ENCODE data around the gene CCDC183.
"Not testable (repeated sequence)": the region's sequence is repeated elsewhere in the genome, so short reads cannot be mapped to it uniquely, and the experiment has no call there.

CCDC183 gene

DNA sequence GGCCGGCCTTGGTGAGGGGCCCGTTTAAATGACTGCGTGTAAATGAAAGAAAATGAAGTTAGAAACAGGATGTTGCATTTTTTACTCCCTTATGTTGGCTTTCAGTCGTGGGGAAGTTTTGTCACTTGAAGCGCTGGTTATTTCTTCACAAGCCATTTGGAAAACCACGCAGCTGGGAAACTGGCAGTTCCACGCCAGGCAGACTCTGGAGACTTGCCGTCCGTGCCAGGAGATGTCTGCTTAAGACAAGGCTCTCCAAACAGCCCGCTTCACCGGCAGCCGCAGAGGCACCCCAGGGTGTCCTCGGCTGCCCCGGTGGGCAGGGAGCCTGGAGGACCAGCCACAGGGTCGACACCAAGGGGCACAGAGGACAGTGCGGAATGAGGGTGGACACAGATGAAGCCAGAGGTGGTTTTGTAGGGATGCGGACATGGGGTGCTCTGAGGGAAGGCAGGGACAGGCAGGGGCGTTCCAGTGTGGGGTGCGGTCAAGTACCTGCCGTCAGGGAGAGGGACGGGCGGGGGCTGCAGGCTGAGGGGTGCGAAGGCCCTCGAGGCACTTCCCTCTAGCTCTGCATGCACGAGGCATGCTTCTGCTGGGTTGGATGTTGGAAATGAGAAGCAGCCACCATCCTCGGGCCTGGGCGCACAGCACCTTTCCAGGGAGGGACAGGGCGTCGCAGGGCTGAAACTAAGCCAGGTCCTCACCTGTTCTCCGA lies 35.0 kb downstream of the CCDC183 start:
- peaks cover 26% of the 10 kb centered on the region for H3K36me3 Mint-ChIP-seq (ENCODE audit: insufficient read depth)
- no peaks in the 10 kb centered on the region for H3K27me3 Mint-ChIP-seq
- no peak overlapping the region for H3K4me3 Mint-ChIP-seq
- no peak overlapping the region for H3K27ac Mint-ChIP-seq
- DNase-seq (no peak), ATAC-seq (replicated peaks) (no peak)
- no peaks in the 10 kb centered on the region for H3K4me1 Mint-ChIP-seq (ENCODE audit: low read depth in 2 of 2)
- no peaks in the 10 kb centered on the region for H3K9me3 Mint-ChIP-seq

GRCh38 chr9:136831720-136832104 lies 35.6 kb downstream of the CCDC183 start:
- Mint-ChIP-seq H3K9me3 (no peaks in the 10 kb centered on the region), H3K27me3 (no peaks in the 10 kb centered on the region), H3K36me3 (ENCODE audit: insufficient read depth) (peaks cover 25% of the 10 kb centered on the region), H3K4me1 (ENCODE audit: low read depth in 2 of 2) (no peaks in the 10 kb centered on the region), H3K4me3 (no peak overlapping the region), H3K27ac (no peak overlapping the region)
- no peak for DNase-seq
- ATAC-seq (replicated peaks) = no peak

- no peaks in the 10 kb centered on the region for H3K27me3 Mint-ChIP-seq
- DNase-seq (no peak), ATAC-seq (replicated peaks) (no peak)
- no peak overlapping the region for H3K27ac Mint-ChIP-seq
- H3K36me3 Mint-ChIP-seq (ENCODE audit: insufficient read depth) = peaks cover 24% of the 10 kb centered on the region
- H3K4me1 Mint-ChIP-seq (ENCODE audit: low read depth in 2 of 2) = no peaks in the 10 kb centered on the region
- no peak overlapping the region for H3K4me3 Mint-ChIP-seq
- H3K9me3 Mint-ChIP-seq = no peaks in the 10 kb centered on the region
Observed at GRCh38 chr9:136832581-136832980, 36.4 kb downstream of the CCDC183 start.

DNA sequence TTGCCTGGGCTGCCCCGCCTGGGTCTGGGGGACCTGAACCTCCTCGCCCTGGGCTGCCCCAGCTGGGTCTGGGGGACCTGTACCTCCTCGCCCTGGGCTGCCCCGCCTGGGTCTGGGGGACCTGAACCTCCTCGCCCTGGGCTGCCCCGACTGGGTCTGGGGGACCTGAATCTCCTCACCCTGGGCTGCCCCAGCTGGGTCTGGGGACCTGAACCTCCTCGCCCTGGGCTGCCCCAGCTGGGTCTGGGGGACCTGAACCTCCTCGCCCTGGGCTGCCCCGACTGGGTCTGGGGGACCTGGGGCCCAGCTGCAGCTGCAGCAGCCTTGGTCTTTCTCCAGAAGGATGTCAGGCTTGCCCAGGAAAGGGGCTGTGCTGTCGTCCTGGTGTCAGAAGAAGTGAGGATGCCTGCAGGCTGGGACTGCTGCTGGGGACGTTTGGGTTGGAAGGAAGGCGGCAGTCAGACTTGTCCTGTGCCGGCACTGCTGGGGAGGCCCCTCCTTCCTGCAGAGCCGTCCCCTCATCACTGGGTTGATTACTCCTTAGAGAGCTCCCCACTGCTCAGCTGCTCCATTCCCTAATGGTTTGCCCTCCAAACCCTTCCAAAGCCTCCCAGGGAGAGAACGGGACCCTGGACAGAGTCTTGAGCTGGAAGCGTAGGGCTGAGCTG lies 37.4 kb downstream of the CCDC183 start:
- not testable (repeated sequence) for H3K9me3 Mint-ChIP-seq; DNase-seq; H3K27me3 Mint-ChIP-seq; ATAC-seq (replicated peaks); H3K4me3 Mint-ChIP-seq; H3K27ac Mint-ChIP-seq; H3K4me1 Mint-ChIP-seq (ENCODE audit: low read depth in 2 of 2)
- H3K36me3 Mint-ChIP-seq (ENCODE audit: insufficient read depth) = peaks cover 26% of the 10 kb centered on the region

- Mint-ChIP-seq H3K27me3 (no peaks in the 10 kb centered on the region), H3K27ac (no peak overlapping the region), H3K9me3 (no peaks in the 10 kb centered on the region), H3K36me3 (ENCODE audit: insufficient read depth) (peaks cover 25% of the 10 kb centered on the region), H3K4me3 (no peak overlapping the region), H3K4me1 (ENCODE audit: low read depth in 2 of 2) (peaks cover 3 to 6% of the 10 kb centered on the region in 2 donors)
- ATAC-seq (replicated peaks) (no peak), DNase-seq (no peak)
Observed at GRCh38 chr9:136835162-136835931, 39.2 kb downstream of the CCDC183 start.

- H3K9me3 Mint-ChIP-seq = no peaks in the 10 kb centered on the region
- no peaks in the 10 kb centered on the region for H3K27me3 Mint-ChIP-seq
- H3K36me3 Mint-ChIP-seq (ENCODE audit: insufficient read depth) = peaks cover 23% of the 10 kb centered on the region
- no peak for DNase-seq
- no peak overlapping the region for H3K4me3 Mint-ChIP-seq
- H3K27ac Mint-ChIP-seq = no peak overlapping the region
- ATAC-seq (replicated peaks) = no peak
- peaks cover 6% of the 10 kb centered on the region in 2 donors for H3K4me1 Mint-ChIP-seq (ENCODE audit: low read depth in 2 of 2)
Observed at GRCh38 chr9:136835932-136836904, 40.1 kb downstream of the CCDC183 start.

- ATAC-seq (replicated peaks) = no peak
- peaks cover 9% of the 10 kb centered on the region in 2 donors for H3K4me1 Mint-ChIP-seq (ENCODE audit: low read depth in 2 of 2)
- no peaks in the 10 kb centered on the region for H3K9me3 Mint-ChIP-seq
- H3K27me3 Mint-ChIP-seq = no peaks in the 10 kb centered on the region
- no peak overlapping the region for H3K27ac Mint-ChIP-seq
- peaks cover 23% of the 10 kb centered on the region for H3K36me3 Mint-ChIP-seq (ENCODE audit: insufficient read depth)
- no peak for DNase-seq
- no peak overlapping the region for H3K4me3 Mint-ChIP-seq
Observed at GRCh38 chr9:136837146-136837855, 41.2 kb downstream of the CCDC183 start.

DNA sequence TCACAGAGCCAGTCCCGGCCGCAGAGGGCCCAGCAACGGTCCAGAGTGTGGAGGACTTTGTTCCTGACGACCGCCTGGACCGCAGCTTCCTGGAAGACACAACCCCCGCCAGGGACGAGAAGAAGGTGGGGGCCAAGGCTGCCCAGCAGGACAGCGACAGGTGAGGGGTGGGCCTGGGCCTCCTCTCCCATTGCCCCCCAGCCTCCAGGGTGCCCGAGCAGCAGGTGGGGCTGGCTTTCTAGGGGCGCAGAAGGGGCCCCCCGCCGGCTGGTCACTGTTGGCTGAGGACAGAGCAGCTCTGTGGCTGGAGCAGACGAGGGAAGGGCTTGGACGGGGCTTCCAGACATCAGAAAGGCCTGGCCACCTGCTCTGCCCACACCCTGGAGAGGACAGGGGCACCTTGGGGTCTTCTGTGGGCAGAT lies 41.7 kb downstream of the CCDC183 start:
- not testable (repeated sequence) for H3K27ac Mint-ChIP-seq; H3K9me3 Mint-ChIP-seq; H3K27me3 Mint-ChIP-seq; H3K4me3 Mint-ChIP-seq; DNase-seq; ATAC-seq (replicated peaks)
- Mint-ChIP-seq H3K36me3 (ENCODE audit: insufficient read depth) (peaks cover 26% of the 10 kb centered on the region), H3K4me1 (ENCODE audit: low read depth in 2 of 2) (peaks cover 11 to 12% of the 10 kb centered on the region in 2 donors)

GRCh38 chr9:136838314-136839228 lies 42.4 kb downstream of the CCDC183 start:
- no peak for DNase-seq

DNA sequence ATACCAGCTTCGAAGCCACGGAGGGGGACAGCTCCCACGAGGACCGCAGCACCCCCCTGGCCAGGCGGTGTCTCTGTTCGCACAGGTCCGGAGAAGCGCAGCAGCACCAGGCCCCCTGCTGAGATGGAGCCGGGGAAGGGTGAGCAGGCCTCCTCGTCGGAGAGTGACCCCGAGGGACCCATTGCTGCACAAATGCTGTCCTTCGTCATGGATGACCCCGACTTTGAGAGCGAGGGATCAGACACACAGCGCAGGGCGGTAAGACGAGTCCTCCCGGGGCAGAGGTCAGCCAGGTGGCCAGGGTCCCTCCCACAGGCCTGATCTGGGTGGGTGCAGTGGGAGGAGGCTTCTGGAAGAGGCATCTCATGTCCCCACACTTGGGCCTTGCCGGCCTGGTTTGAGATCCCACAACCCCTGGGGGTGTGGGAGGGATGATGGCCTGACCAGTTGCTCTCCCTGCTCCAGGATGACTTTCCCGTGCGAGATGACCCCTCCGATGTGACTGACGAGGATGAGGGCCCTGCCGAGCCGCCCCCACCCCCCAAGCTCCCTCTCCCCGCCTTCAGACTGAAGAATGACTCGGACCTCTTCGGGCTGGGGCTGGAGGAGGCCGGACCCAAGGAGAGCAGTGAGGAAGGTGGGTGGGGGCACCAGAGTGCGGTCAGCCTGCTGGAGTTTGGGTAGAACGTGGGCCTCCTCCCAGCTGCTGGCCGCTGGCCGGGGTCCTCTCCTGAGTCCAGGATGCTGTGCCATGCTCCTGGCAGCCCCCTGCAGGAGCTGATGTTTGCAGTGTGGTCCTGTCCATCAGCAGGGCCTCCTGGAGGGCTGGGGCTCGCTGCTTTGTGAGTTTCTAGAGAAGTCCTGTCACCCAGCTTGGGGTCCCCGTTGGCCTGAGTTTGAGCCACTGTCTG lies 43.3 kb downstream of the CCDC183 start:
- no peak overlapping the region for H3K4me3 Mint-ChIP-seq
- DNase-seq = no peak
- no peak for ATAC-seq (replicated peaks)
- no peak overlapping the region for H3K27ac Mint-ChIP-seq
- no peaks in the 10 kb centered on the region for H3K27me3 Mint-ChIP-seq
- no peaks in the 10 kb centered on the region for H3K9me3 Mint-ChIP-seq
- H3K4me1 Mint-ChIP-seq (ENCODE audit: low read depth in 2 of 2) = peaks cover 11 to 12% of the 10 kb centered on the region in 2 donors
- H3K36me3 Mint-ChIP-seq (ENCODE audit: insufficient read depth) = peaks cover 35% of the 10 kb centered on the region

More at GRCh38 chr9:136838314-136839228, 42.4 kb downstream of the CCDC183 start:
- H3K27ac Mint-ChIP-seq = no peak overlapping the region
- no peaks in the 10 kb centered on the region for H3K9me3 Mint-ChIP-seq
- no peak for ATAC-seq (replicated peaks)
- peaks cover 30% of the 10 kb centered on the region for H3K36me3 Mint-ChIP-seq (ENCODE audit: insufficient read depth)
- H3K4me3 Mint-ChIP-seq = no peak overlapping the region
- peaks cover 11 to 12% of the 10 kb centered on the region in 2 donors for H3K4me1 Mint-ChIP-seq (ENCODE audit: low read depth in 2 of 2)
- no peaks in the 10 kb centered on the region for H3K27me3 Mint-ChIP-seq

All from effector memory CD8-positive, alpha-beta T cell (primary cell).